ENCODE data around the gene FOXB2. TPM values are rescaled to one million over a fixed set of nuclear protein-coding genes. Genes with fewer than 3 reads are reported as not detected.

The FOXB2 gene
- polyA plus RNA-seq, 1 donor from 2014 or later = not detected

- no peaks in the 10 kb centered on the region for H3K36me3 ChIP-seq (ENCODE audit: insufficient read depth, low read length)
- no peaks in the 10 kb centered on the region for H4K20me1 ChIP-seq (ENCODE audit: insufficient read depth)
- no peaks in the 10 kb centered on the region for H3F3A ChIP-seq (ENCODE audit: insufficient read depth, low read length, poor library complexity, severe bottlenecking)
- no peak overlapping the region for H3K4me2 ChIP-seq (ENCODE audit: low read length)
- no peaks in the 10 kb centered on the region for H3K79me2 ChIP-seq (replicated peaks; ENCODE audit: insufficient read depth, low read length)
- H3K9me3 ChIP-seq (ENCODE audit: low read length) = no peaks in the 10 kb centered on the region
- no peak overlapping the region for H3K4me3 ChIP-seq (ENCODE audit: low read length)
- H3K27me3 ChIP-seq (ENCODE audit: insufficient read depth, low read depth, low read length) = peaks cover 100% of the 10 kb centered on the region
- H3K9me2 ChIP-seq (ENCODE audit: insufficient read depth, low read length) = no peaks in the 10 kb centered on the region
- H2AFZ ChIP-seq (ENCODE audit: low read depth, low read length) = no peak overlapping the region
- no peak for TF ChIP-seq SMC3 (conservative IDR thresholded peaks at IDR 0.05; ENCODE audit: poor library complexity)
- TF ChIP-seq EP300 (conservative IDR thresholded peaks at IDR 0.05; ENCODE audit: poor library complexity, severe bottlenecking) = no peak
- TF ChIP-seq MXI1 (conservative IDR thresholded peaks at IDR 0.05; ENCODE audit: poor library complexity, severe bottlenecking) = no peak
- no peak for TF ChIP-seq REST (IDR thresholded peaks at IDR 0.05; ENCODE audit: borderline replicate concordance)
- no peak for TF ChIP-seq RAD21 (conservative IDR thresholded peaks at IDR 0.05)
- no peak for TF ChIP-seq TAF1 (IDR thresholded peaks at IDR 0.05; ENCODE audit: low read depth)
- no peak for TF ChIP-seq POLR2AphosphoS5 (IDR thresholded peaks at IDR 0.05)
- no peak for TF ChIP-seq CTCF (IDR thresholded peaks at IDR 0.05; ENCODE audit: poor library complexity, severe bottlenecking)
- no peak for TF ChIP-seq EZH2 (IDR thresholded peaks at IDR 0.05; ENCODE audit: borderline replicate concordance, insufficient read depth, low read length, poor library complexity, severe bottlenecking)
- no peak overlapping the region for H3K27ac ChIP-seq (ENCODE audit: low read length)
- no peak overlapping the region for H3K9ac ChIP-seq (ENCODE audit: low read length)
These were observed 2.0 kb upstream of the FOXB2 start for GRCh38 chr9:77017505-77017894.

- Histone ChIP-seq H3K9me3 (ENCODE audit: low read length) (no peaks in the 10 kb centered on the region), H3K79me2 (replicated peaks; ENCODE audit: insufficient read depth, low read length) (no peaks in the 10 kb centered on the region), H3F3A (ENCODE audit: insufficient read depth, low read length, poor library complexity, severe bottlenecking) (no peaks in the 10 kb centered on the region), H4K20me1 (ENCODE audit: insufficient read depth) (no peaks in the 10 kb centered on the region), H3K27ac (ENCODE audit: low read length) (no peak overlapping the region), H3K36me3 (ENCODE audit: insufficient read depth, low read length) (no peaks in the 10 kb centered on the region), H3K4me2 (ENCODE audit: low read length) (peak overlapping the region; percentile 55), H3K9me2 (ENCODE audit: insufficient read depth, low read length) (no peaks in the 10 kb centered on the region), H2AFZ (ENCODE audit: low read depth, low read length) (no peak overlapping the region), H3K4me3 (ENCODE audit: low read length) (peak overlapping the region; percentile 67), H3K27me3 (ENCODE audit: insufficient read depth, low read depth, low read length) (peaks cover 100% of the 10 kb centered on the region), H3K9ac (ENCODE audit: low read length) (no peak overlapping the region)
- no peak for TF ChIP-seq EP300 (conservative IDR thresholded peaks at IDR 0.05; ENCODE audit: poor library complexity, severe bottlenecking)
- peak; percentile 25 for TF ChIP-seq POLR2AphosphoS5 (IDR thresholded peaks at IDR 0.05)
- TF ChIP-seq RAD21 (conservative IDR thresholded peaks at IDR 0.05) = no peak
- peak; percentile 42 for TF ChIP-seq EZH2 (IDR thresholded peaks at IDR 0.05; ENCODE audit: borderline replicate concordance, insufficient read depth, low read length, poor library complexity, severe bottlenecking)
- no peak for TF ChIP-seq SMC3 (conservative IDR thresholded peaks at IDR 0.05; ENCODE audit: poor library complexity)
- TF ChIP-seq MXI1 (conservative IDR thresholded peaks at IDR 0.05; ENCODE audit: poor library complexity, severe bottlenecking) = no peak
- no peak for TF ChIP-seq CTCF (IDR thresholded peaks at IDR 0.05; ENCODE audit: poor library complexity, severe bottlenecking)
- TF ChIP-seq REST (IDR thresholded peaks at IDR 0.05; ENCODE audit: borderline replicate concordance) = no peak
- TF ChIP-seq TAF1 (IDR thresholded peaks at IDR 0.05; ENCODE audit: low read depth) = no peak
These were observed 1.1 kb upstream of the FOXB2 start for GRCh38 chr9:77018058-77018968.
